ENCODE data around the gene CLRN2. TPM values are rescaled to one million over a fixed set of nuclear protein-coding genes. Genes with fewer than 3 reads are reported as not detected.

The CLRN2 gene
- total and polyA plus RNA-seq, 4 donors, result 0.19 TPM; not detected in 3

DNA sequence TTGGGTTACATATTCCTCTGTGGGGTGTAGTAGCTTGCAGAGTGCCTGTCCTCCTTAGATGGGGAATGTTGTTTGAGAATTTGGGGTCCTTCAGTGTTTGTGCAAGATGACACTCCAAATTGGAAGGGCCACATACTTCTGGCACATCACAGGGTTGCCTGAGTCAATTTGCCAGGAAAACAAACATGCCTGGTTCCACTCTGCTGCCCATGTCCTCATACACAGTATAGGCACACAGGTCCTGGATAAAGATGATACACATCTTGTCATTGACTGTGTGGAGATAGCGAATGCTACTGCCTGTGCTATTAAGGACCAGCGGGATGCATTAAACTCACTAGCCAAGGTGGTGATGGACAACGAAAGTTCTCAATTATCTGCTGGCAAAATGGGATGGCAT lies 50.9 kb downstream of the CLRN2 start:
- WGBS, result 78% methylated on average over 3 of the region's 3 CpGs
- DNase-seq (ENCODE audit: low spot score), result no peak
- Histone ChIP-seq H3K9ac (ENCODE audit: low read depth in 1 of 2, low read length in 2 of 2) (no peak overlapping the region), H3K36me3 (ENCODE audit: control insufficient read depth in 4 of 4, insufficient read depth in 3 of 4, low read depth in 1 of 4, low read length in 3 of 4) (no peaks in the 10 kb centered on the region), H3K27ac (ENCODE audit: low read depth in 1 of 2, low read length in 2 of 2) (no peak overlapping the region), H3K27me3 (ENCODE audit: control insufficient read depth in 4 of 4, insufficient read depth in 4 of 4, low read length in 3 of 4) (no peaks in the 10 kb centered on the region), H3K9me3 (ENCODE audit: control insufficient read depth in 4 of 4, low read length in 3 of 4) (no peaks in the 10 kb centered on the region), H3K4me1 (ENCODE audit: control insufficient read depth in 4 of 4, insufficient read depth in 4 of 4, low read length in 3 of 4) (peaks cover 0 to 15% (median 5%) of the 10 kb centered on the region in 4 donors), H3K4me3 (ENCODE audit: low read depth in 1 of 3, low read length in 3 of 3) (no peak overlapping the region)
- TF ChIP-seq, protein P1, sequence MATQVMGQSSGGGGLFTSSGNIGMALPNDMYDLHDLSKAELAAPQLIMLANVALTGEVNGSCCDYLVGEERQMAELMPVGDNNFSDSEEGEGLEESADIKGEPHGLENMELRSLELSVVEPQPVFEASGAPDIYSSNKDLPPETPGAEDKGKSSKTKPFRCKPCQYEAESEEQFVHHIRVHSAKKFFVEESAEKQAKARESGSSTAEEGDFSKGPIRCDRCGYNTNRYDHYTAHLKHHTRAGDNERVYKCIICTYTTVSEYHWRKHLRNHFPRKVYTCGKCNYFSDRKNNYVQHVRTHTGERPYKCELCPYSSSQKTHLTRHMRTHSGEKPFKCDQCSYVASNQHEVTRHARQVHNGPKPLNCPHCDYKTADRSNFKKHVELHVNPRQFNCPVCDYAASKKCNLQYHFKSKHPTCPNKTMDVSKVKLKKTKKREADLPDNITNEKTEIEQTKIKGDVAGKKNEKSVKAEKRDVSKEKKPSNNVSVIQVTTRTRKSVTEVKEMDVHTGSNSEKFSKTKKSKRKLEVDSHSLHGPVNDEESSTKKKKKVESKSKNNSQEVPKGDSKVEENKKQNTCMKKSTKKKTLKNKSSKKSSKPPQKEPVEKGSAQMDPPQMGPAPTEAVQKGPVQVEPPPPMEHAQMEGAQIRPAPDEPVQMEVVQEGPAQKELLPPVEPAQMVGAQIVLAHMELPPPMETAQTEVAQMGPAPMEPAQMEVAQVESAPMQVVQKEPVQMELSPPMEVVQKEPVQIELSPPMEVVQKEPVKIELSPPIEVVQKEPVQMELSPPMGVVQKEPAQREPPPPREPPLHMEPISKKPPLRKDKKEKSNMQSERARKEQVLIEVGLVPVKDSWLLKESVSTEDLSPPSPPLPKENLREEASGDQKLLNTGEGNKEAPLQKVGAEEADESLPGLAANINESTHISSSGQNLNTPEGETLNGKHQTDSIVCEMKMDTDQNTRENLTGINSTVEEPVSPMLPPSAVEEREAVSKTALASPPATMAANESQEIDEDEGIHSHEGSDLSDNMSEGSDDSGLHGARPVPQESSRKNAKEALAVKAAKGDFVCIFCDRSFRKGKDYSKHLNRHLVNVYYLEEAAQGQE (IDR thresholded peaks at IDR 0.05), result no peak
- TF ChIP-seq HNF4A (conservative IDR thresholded peaks at IDR 0.05) (no peak), RXRA (IDR thresholded peaks at IDR 0.05) (no peak), HNF4G (IDR thresholded peaks at IDR 0.05) (no peak), TAF1 (conservative IDR thresholded peaks at IDR 0.05) (no peak), YY1 (IDR thresholded peaks at IDR 0.05) (no peak), JUND (IDR thresholded peaks at IDR 0.05) (no peak), FOXA2 (IDR thresholded peaks at IDR 0.05) (no peak), NR2F2 (IDR thresholded peaks at IDR 0.05) (no peak), EGR1 (IDR thresholded peaks at IDR 0.05; ENCODE audit: low read depth in 2 of 2) (no peak)
- TF ChIP-seq, protein P2, sequence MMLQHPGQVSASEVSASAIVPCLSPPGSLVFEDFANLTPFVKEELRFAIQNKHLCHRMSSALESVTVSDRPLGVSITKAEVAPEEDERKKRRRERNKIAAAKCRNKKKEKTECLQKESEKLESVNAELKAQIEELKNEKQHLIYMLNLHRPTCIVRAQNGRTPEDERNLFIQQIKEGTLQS (IDR thresholded peaks at IDR 0.05), result no peak
- TF ChIP-seq, protein P3, sequence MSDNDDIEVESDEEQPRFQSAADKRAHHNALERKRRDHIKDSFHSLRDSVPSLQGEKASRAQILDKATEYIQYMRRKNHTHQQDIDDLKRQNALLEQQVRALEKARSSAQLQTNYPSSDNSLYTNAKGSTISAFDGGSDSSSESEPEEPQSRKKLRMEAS (IDR thresholded peaks at IDR 0.05), result no peak

DNA sequence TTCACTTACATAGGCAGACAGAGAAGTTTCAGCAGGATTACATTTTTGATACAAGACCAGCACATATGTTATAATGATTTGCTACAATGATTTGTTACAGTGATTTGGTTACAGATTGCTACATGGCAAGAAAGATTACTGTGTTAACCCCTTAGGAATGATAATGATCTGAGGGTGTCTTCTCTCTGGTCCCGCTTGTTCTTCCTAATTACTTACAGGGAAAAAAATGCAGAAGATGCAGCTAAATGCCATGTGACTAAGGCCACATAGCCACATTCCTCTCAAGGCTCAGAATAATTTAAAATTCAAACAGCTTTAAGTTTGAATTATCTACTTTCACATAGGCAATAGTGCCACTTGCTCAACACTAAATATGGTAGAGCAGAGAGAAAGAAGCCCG lies 52.3 kb downstream of the CLRN2 start:
- TF ChIP-seq RXRA (IDR thresholded peaks at IDR 0.05) (no peak), RAD21 (IDR thresholded peaks at IDR 0.05) (no peak), NR2F2 (IDR thresholded peaks at IDR 0.05) (no peak), FOXA2 (IDR thresholded peaks at IDR 0.05) (no peak), TAF1 (conservative IDR thresholded peaks at IDR 0.05) (no peak), SP1 (IDR thresholded peaks at IDR 0.05) (no peak)
- H3K27ac ChIP-seq (ENCODE audit: low read depth in 1 of 2, low read length in 2 of 2), result no peak overlapping the region
- WGBS, result 94% methylated on average over 2 of the region's 2 CpGs
- no peaks in the 10 kb centered on the region for H3K9me3 ChIP-seq (ENCODE audit: control insufficient read depth in 4 of 4, low read length in 3 of 4)
- no peak overlapping the region for H3K4me3 ChIP-seq (ENCODE audit: low read depth in 1 of 3, low read length in 3 of 3)
- no peak overlapping the region for H3K9ac ChIP-seq (ENCODE audit: low read depth in 1 of 2, low read length in 2 of 2)
- no peaks in the 10 kb centered on the region for H3K27me3 ChIP-seq (ENCODE audit: control insufficient read depth in 4 of 4, insufficient read depth in 4 of 4, low read length in 3 of 4)
- H3K36me3 ChIP-seq (ENCODE audit: control insufficient read depth in 4 of 4, insufficient read depth in 3 of 4, low read depth in 1 of 4, low read length in 3 of 4), result no peaks in the 10 kb centered on the region
- no peak for DNase-seq (ENCODE audit: low spot score)
- H3K4me1 ChIP-seq (ENCODE audit: control insufficient read depth in 4 of 4, insufficient read depth in 4 of 4, low read length in 3 of 4), result peaks cover 0 to 9% (median 5%) of the 10 kb centered on the region in 4 donors

DNA sequence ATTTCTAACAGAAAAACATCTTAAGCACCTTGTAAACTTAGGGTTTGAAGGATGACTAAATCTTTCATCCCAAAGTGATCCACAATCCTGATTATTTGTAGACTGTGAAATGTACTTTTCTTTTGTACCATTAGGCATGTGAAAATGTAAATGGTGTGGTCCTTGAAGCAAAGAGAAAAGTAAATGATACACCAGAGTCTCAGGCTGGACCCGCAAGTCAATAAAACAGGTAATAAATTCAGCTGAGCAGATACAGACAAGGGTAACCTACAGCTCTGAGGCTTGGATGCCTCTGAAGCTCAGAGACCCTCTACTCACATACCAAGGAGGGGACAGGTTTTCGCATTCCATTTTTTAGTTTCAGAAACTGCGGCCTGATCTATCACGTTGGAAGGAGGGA lies 59.2 kb downstream of the CLRN2 start:
- Histone ChIP-seq H3K4me3 (ENCODE audit: low read depth in 1 of 3, low read length in 3 of 3) (no peak overlapping the region), H3K27ac (ENCODE audit: low read depth in 1 of 2, low read length in 2 of 2) (no peak overlapping the region), H3K9me3 (ENCODE audit: control insufficient read depth in 4 of 4, low read length in 3 of 4) (no peaks in the 10 kb centered on the region), H3K27me3 (ENCODE audit: control insufficient read depth in 4 of 4, insufficient read depth in 4 of 4, low read length in 3 of 4) (no peaks in the 10 kb centered on the region), H3K4me1 (ENCODE audit: control insufficient read depth in 4 of 4, insufficient read depth in 4 of 4, low read length in 3 of 4) (peaks cover 0 to 21% (median 11%) of the 10 kb centered on the region in 4 donors), H3K9ac (ENCODE audit: low read depth in 1 of 2, low read length in 2 of 2) (no peak overlapping the region), H3K36me3 (ENCODE audit: control insufficient read depth in 4 of 4, insufficient read depth in 3 of 4, low read depth in 1 of 4, low read length in 3 of 4) (no peaks in the 10 kb centered on the region)
- no peak for DNase-seq (ENCODE audit: low spot score)
- 95% methylated on average over 4 of the region's 4 CpGs for WGBS
- no peak for TF ChIP-seq FOXA2 (IDR thresholded peaks at IDR 0.05)
- no peak for TF ChIP-seq JUND (IDR thresholded peaks at IDR 0.05)
- no peak for TF ChIP-seq NR2F2 (IDR thresholded peaks at IDR 0.05)
- TF ChIP-seq YY1 (IDR thresholded peaks at IDR 0.05), result no peak
- no peak for TF ChIP-seq FOXA1 (IDR thresholded peaks at IDR 0.05)
- no peak for TF ChIP-seq EGR1 (IDR thresholded peaks at IDR 0.05; ENCODE audit: low read depth in 2 of 2)
- TF ChIP-seq HNF4G (IDR thresholded peaks at IDR 0.05), result no peak
- TF ChIP-seq TAF1 (conservative IDR thresholded peaks at IDR 0.05), result no peak
- no peak for TF ChIP-seq RXRA (IDR thresholded peaks at IDR 0.05)
- no peak for TF ChIP-seq GABPA (IDR thresholded peaks at IDR 0.05 in 1 of 2, conservative IDR thresholded peaks at IDR 0.05 in 1 of 2)
- TF ChIP-seq, protein P4, sequence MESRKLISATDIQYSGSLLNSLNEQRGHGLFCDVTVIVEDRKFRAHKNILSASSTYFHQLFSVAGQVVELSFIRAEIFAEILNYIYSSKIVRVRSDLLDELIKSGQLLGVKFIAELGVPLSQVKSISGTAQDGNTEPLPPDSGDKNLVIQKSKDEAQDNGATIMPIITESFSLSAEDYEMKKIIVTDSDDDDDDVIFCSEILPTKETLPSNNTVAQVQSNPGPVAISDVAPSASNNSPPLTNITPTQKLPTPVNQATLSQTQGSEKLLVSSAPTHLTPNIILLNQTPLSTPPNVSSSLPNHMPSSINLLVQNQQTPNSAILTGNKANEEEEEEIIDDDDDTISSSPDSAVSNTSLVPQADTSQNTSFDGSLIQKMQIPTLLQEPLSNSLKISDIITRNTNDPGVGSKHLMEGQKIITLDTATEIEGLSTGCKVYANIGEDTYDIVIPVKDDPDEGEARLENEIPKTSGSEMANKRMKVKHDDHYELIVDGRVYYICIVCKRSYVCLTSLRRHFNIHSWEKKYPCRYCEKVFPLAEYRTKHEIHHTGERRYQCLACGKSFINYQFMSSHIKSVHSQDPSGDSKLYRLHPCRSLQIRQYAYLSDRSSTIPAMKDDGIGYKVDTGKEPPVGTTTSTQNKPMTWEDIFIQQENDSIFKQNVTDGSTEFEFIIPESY (IDR thresholded peaks at IDR 0.05), result no peak
- TF ChIP-seq, protein P2 (IDR thresholded peaks at IDR 0.05), result no peak
- TF ChIP-seq HNF4A (conservative IDR thresholded peaks at IDR 0.05), result no peak
- TF ChIP-seq, protein P1 (IDR thresholded peaks at IDR 0.05), result no peak

Measured in liver (tissue), 9 donors.